GM19025 (cell line): ENCODE measurements around the gene SEMA5A.

ENCODE experiments used
- ATAC-seq: cut with Tn5 transposase; IDR thresholded peaks from one replicate; pipeline ENCODE4 v1.9.1; 2021; ENCODE audit warnings: mild to moderate bottlenecking, low read depth, moderate library complexity; ENCODE audit not compliant: unreplicated experiment

Gene SEMA5A

GRCh38 chr5:9294793-9295465 is 250.9 kb downstream of the SEMA5A start:
- ATAC-seq = no peak

GRCh38 chr5:9288234-9288633 is 257.6 kb downstream of the SEMA5A start:
- no peak for ATAC-seq

GRCh38 chr5:9284781-9285307 is 261.0 kb downstream of the SEMA5A start:
- ATAC-seq = no peak

GRCh38 chr5:9284272-9284671 is 261.6 kb downstream of the SEMA5A start:
- ATAC-seq = no peak

- ATAC-seq = no peak
Measured at GRCh38 chr5:9283473-9283872, 262.4 kb downstream of the SEMA5A start.

- no peak for ATAC-seq
Measured at GRCh38 chr5:9283021-9283420, 262.9 kb downstream of the SEMA5A start.

- ATAC-seq = no peak
Measured at GRCh38 chr5:9282211-9282610, 263.7 kb downstream of the SEMA5A start.

GRCh38 chr5:9279774-9280173 is 266.1 kb downstream of the SEMA5A start:
- no peak for ATAC-seq

- ATAC-seq = no peak
Measured at GRCh38 chr5:9278921-9279603, 266.8 kb downstream of the SEMA5A start.

GRCh38 chr5:9269014-9269413 is 276.9 kb downstream of the SEMA5A start:
- ATAC-seq = no peak

- ATAC-seq = no peak
Measured at GRCh38 chr5:9268226-9268625, 277.6 kb downstream of the SEMA5A start.

GRCh38 chr5:9265441-9266287 is 280.2 kb downstream of the SEMA5A start:
- ATAC-seq = no peak

GRCh38 chr5:9264301-9264700 is 281.6 kb downstream of the SEMA5A start:
- ATAC-seq = no peak

GRCh38 chr5:9263656-9264055 is 282.2 kb downstream of the SEMA5A start:
- ATAC-seq = no peak

- ATAC-seq = no peak
Measured at GRCh38 chr5:9251379-9251980, 294.4 kb downstream of the SEMA5A start.

GRCh38 chr5:9249231-9249630 is 296.6 kb downstream of the SEMA5A start:
- no peak for ATAC-seq

GRCh38 chr5:9245071-9245470 is 300.8 kb downstream of the SEMA5A start:
- ATAC-seq = no peak

GRCh38 chr5:9244417-9244816 is 301.5 kb downstream of the SEMA5A start:
- ATAC-seq = no peak

GRCh38 chr5:9241479-9242305 is 304.2 kb downstream of the SEMA5A start:
- no peak for ATAC-seq

GRCh38 chr5:9240431-9240830 is 305.4 kb downstream of the SEMA5A start:
- no peak for ATAC-seq
